RCC 7860 (cell line): ENCODE measurements around the gene KHNYN.
"Not testable (repeated sequence)": the region's sequence is repeated elsewhere in the genome, so short reads cannot be mapped to it uniquely, and the experiment has no call there.

Experiments used
- DNase-seq: peaks from one replicate; pipeline ENCODE4 v3.0.0-alpha.2; 2015; ENCODE audit warnings: low spot score
- FAIRE-seq: peaks from 2 replicates; lab custom pipeline; 2012; peaks lifted over from hg19 to GRCh38; lab: Jason Lieb, UNC

Gene KHNYN

DNA sequence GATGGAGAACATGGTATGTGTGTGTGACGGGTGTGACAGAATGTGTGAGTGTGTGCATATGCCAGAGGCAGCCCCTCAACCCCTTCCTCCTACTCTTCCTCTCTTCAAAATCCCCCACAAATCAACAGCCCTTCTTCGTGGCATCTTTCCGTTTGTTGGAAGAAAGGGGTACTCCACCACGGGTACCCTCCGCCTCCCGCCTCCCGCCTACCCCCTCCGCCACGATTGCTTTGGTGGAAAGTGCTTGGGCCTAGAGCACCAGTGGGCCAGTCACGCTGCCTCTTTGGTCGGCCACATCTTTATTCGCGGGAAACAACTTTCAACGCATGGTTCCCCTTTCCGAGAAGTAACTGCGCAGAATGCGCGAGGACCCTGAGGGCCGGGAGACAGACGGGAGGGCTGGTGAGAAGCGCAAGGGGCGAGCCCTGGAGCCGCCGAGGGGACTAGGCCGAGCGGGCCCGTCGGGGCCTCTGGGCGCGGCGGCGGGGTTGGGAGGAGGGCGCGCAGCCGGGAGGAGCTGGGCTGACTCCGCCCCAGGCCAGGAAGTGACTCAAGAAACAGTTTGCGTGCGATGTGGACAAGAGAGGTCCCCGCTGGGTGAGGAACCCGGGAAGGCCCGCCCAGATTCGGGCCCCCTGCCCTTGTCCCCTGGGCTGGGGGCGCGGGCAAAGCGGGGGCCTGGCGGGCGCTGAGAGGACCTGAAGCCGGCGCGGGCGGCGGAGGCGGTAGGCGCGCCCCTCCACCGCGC, at the start of gene KHNYN, which contains the start of gene CBLN3:
Gene KHNYN (plus strand): TSS at position 560 of the 748 bp plus-strand sequence. CDS start 777 bp downstream, outside the sequence.
Gene CBLN3 (minus strand): TSS at position 274 of the 748 bp plus-strand sequence. CDS start 614 bp downstream, outside the sequence.
- no peak for FAIRE-seq

DNA sequence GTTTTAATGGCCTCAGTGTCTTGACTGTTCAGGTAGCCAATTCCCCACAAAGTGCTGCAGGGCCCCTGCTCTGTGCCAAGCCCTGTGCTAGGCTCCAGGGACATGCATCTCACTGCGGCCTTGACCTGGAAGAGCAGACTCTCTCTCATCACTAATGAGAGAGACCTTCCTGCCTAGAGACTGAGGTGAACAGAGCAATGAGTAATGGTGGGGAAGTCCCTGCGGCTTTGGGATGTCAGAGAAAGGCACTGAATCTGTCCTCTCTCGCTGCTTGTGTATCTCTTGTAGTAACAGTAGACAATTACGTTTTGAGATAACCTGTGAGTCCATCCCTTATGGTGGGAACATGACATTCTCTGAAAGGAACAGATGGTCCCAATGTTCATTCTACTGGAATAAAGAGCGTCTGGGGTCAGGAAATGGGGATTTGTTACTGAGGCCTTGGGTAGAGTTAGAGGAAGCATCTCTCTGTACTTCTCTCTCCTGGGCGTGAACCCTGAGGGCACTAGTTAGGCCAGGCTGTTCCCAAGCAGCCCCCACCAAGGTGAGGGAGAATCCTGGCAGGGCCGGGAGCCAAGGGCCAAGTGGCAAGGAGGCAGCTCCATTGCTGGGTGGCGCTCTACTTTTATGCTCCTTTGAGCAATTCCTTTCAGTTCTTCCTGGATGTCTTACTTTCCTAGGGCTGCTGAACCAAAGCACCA, 48.2 kb upstream of the KHNYN start:
- FAIRE-seq (no peak), DNase-seq (peak; percentile 30)

More for the DNA sequence above, at the start of gene KHNYN, which contains the start of gene CBLN3:
- peak; percentile 62 for DNase-seq

DNA sequence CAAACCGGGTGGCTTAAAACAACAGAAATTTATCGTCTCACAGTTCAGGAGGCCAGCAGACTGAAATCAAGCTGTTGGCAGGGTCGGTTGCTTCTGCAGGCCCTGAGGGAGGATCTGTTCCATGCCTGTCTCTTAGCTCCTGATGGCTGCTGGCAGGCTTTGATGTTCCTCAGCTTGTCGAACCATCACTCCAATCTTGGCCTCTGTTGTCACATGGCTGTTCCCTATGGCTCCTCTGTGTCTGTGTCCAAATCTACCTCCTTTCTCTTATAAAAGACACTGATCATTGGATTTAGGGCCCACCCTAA, 47.7 kb upstream of the KHNYN start:
- no peak for FAIRE-seq
- no peak for DNase-seq

DNA sequence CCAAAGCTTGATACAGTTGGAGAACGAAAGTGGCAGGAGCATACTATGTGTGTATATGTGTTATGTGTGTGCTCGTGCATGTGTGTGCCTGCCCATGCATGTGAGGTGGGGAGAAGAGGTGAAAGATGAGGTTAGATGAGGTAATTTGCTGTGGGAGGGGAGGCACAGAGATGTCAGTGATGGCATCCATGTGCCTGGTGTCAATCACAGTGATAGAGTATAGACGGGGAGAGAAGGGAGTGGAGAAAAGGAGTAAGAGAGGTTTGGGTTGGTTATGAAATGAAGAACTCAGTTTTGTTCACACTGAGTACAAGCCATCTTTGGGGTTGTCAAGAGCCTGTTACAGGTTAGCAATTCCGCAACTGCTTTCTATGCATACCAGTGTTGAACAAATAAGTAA, 45.6 kb upstream of the KHNYN start:
- FAIRE-seq, result no peak

DNA sequence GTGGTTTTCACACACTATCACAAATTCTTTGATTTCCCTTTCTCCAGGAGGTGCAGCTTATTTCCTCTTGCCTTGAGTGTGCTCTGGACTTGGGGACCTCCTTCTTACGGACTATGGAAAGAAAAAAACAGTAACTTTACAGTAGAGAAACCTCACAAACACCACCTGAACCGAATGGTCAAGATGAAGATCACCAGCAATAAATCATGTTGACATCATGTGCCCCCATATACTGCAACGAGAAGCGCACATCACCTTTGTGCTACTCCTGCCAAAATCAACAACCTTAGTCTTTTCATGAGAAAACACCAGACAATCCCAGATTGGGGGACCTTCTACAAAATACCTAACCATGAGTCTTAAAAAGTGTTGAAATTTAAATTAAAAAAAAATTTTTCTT, 44.2 kb upstream of the KHNYN start:
- DNase-seq (no peak), FAIRE-seq (no peak)

More for the DNA sequence above, 45.6 kb upstream of the KHNYN start:
- DNase-seq, result no peak

DNA sequence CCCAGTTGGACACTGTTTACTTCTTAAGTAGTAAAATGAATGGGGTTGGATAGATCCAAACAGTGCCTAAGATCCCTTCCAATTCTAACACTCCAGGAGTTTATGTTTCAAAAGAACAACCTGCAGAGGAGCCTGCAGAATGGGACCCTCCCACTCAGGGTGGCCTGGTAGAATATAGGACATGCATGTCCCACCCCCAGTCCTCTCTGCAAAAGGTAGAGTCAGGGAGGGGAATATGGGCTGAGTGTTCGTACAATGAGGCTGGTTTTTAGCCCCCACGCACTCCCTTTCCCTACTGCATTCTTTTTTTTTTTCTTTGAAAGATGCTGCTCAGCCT, 42.8 kb upstream of the KHNYN start:
- DNase-seq (no peak), FAIRE-seq (no peak)

DNA sequence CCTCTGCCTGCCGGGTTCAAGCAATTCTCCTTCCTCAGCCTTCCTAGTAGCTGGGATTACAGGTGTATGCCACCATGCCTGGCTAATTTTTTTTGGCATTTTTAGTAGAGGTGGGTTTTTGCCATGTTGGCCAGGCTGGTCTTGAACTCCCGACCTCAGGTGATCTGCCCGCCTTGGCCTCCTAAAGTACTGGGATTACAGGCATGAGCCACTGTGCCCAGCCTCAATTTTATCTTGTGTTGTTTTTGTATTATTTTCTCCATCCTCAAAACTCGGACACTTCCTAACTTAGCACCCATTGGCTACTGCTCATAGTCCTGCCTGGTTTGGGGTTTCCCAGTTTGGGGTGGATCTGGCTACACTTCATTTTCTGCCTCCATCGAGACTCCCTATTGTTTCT, 42.2 kb upstream of the KHNYN start:
- DNase-seq, FAIRE-seq: not testable (repeated sequence)

DNA sequence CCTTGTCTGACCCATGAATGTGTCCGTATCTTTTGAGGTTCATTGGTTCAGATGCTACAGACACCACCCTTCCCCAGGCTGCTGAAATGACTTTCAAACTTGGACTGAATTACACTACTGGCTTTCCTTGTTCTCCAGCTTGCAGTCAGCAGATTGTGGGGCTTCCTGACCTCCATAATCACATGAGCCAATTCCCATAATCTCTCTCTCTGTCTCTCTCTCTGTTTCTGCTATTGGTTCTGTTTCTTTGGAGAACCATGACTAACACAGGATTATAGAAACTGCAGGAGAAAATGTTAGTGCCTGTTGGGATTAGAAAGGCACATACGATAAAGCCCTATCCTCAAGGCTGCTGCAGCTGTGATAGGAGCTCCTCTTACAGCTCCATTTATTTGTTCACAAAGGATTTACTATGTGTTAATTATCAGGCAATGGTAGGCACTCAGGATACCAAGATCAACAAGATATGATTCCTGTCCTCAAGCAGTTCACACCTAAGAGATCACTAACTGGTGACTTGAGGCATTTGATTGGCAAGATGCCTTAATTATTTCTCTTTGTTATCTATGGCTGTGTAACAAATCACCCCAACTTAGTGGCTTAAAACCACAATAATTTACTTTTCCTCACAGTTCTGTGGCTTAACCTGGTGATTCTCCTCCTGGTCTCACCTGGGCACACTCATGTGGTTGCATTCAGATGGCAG, 41.1 kb upstream of the KHNYN start:
- no peak for DNase-seq
- no peak for FAIRE-seq

DNA sequence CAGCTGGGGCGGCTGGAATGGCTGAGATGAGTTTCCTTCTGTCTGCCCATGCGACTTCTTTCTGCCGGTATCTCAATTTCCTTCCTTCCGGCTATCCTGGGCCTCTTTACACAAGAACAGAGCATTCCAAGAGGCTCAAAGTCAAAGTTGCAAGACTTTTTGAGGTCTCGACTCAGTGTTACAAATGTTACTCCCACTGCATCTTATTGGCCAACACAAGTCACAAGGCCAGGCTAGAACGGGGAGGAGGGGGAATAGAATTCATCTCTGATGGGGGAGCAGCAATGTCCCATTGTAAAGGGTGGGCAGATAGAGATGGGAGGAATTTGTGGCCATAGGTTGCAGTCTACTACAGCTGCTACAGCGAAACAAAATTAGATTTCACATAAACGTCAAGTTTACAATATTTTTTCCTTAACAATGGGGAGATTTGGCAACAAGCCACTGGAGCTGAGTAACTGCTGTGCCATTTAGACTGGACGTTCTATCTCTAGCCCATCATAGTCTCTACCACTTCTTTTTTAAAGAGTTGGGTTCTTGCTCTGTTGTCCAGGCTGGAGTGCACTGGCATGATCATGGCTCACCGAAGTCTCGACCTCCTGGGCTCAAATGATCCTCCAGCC, 40.4 kb upstream of the KHNYN start:
- FAIRE-seq (no peak), DNase-seq (no peak)

DNA sequence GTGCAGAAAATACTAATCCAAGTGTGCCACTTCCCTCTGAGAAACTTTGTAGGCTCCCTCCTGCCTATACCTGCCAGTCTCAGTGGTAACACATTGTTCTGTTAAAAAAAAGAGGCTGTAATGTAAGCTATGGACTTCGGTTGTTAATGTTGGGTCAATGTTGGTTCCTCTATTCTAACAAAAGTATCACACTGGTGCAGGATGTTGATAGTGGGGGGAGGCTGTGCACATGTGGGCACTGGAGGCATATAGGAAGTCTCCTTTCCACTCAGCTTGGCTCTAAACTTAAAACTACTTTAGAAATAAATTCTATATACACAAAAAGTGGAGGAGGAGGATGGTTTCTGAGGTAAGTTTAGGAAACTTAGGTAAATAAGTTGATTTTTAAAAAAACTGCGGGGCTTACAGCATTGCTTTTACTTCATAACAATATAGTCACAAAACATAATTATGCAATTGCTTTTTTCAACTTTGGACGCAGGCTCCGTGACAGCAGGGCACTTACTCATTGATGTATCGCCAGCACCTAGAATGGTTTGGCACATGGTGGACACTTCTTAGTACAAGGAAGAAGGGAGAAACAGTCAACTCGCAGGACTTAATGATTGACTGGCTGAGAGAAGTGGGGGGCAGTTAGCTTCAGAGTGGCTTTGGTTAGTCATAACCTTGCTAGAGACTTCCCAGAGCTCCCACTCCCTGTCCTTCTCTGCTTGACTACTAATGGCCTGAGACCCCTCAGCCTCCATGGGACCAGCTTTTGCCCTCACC, 38.9 kb upstream of the KHNYN start:
- FAIRE-seq (no peak), DNase-seq (no peak)

DNA sequence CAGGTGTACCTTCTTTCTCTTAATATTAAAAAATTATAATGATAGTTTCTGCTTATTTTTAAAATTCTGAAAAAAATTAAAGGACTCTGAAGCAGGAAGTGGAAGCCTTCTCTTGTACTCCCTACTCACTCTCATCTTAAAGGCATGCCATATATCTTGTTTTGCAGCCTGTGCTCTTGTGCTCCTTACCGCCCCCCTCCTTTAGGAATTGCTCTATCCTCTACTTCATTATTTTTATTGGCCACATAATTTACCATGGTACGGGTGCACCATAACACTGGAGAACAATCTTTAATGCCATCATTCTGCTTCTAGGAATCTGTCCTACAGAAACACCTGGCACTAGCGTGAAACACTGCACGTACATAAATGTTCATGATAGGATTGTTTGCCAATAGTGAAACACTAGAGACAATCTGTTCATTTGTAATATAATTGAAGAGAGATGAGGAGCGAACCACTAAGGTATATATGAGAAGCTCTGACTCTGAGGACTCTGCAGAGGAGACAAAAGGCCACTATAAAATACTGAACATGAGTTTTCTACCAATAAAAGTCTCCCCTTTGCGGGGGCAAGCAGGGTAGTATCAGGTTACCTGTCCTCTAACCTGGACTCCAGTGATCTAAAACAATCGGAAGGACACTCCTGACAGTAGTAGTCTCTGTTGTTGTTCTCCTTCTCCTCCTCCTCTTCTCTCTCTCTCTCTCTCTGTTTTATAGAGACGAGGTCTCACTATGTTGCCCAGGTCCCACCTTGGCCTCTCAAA, 37.2 kb upstream of the KHNYN start:
- no peak for FAIRE-seq
- no peak for DNase-seq

DNA sequence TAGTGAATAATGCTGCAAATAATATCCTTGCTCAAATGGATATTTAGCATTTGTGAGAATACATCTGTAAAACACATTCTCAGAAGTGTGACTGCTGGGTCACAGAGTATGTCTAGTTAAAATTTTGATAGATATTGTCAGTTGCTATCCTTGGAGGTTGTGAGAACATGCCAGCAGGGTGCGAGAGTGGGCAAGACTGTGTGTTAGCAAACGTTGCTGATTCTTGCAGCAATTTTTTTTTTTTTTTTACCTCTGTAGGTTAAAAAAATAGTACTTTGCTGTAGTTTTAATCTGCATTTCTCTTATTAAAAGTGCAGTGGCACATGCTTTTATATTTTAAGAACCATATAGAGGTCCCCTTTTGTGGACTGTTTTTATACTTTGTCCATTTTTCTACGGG, 35.5 kb upstream of the KHNYN start:
- FAIRE-seq, result no peak
- DNase-seq, result no peak

DNA sequence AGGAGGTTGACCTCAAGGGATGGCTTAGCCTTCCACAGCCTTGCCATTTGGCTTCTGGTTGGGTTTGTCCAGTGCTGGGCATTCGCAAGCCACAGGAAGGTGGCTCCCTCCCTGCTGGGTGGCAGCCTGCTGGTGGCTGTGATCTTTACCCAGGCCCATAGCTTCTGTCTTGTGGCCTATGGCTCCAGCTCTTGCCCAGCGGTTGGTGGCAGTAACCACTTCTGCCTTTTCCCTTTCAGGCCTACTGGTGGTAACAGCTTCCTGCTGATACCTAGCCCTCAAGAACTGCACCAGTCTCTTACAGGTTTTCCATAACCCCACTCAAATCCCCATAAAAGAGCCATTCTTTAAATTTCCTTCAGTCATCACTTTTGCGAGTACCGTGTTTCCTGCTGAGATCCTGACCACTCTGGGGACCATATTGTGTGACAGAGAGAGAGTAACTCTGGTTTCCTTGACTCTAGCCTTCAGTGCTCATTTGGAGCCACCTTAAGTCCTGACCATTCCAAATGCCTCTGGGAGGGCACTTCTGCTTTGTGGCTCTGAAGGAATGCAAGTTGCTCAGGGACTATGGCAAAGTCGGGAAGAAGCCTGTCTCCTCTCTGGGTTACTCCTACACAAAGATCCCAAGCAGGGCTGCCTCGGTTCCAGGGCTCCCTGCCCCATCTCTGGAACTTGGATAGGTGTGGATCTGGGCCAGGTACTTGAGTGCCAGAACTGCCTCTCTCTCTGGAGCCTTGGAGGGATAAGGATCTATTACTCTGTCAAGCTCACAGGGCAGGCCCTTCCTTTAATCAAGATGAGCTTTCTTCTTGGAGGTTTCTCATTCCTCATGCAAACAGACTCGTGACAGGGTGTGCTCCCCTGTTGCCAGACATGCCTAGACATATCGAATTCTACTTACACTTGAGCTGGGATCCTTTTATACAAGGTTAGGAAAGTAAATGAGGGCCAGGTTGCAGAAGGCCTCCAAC, 33.9 kb upstream of the KHNYN start:
- DNase-seq, result no peak
- no peak for FAIRE-seq

DNA sequence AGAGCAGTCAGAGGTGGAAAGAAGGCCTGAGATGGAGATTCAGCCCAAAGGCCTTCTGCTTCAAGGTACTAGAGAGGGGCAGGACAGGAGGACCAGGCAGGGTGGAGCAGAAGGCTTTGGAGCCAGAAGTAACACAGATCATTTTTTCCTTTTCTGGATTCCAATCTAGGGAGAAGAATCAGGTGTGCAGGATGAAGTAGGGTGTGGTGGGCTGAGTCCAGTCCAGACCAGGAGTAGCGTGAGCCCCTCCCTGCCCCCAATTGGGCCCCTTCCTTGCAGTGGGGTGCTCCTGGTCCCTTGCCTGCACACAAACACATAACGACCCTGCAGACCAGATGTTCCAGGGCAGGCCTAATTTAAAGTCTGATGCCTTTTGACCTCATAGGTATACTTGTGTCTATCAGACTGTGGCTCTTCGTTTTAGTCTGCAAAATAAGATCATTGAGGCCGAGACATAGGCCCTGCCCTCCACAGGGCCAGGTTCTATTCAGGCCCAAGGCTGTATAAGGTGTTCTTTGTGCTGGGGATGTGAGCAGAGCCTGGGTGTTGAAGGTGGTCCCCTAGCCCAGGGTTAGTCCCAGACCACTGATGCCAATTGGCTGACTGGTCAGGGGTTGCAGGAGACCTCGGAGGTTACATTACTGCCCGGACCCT, 32.0 kb upstream of the KHNYN start:
- DNase-seq (no peak), FAIRE-seq (no peak)

DNA sequence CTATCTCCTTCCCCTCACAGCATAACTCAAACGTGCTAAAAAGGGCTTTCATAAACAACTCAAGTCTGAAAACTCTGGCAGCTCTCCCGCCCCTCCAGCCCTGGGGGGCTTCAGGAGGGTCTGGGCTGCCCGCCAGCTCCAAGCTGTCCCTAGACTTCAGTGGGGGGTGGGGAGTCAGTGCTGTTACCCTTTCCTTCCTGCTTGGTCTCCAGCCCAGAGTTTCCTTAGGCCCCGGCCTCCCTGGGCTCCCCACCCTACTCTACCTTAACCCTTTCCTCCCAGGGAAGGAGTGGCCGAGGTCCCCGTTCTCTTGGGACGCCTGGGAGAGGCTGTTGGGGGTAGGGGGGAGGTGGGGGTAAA, 31.5 kb upstream of the KHNYN start:
- DNase-seq (no peak), FAIRE-seq (no peak)

DNA sequence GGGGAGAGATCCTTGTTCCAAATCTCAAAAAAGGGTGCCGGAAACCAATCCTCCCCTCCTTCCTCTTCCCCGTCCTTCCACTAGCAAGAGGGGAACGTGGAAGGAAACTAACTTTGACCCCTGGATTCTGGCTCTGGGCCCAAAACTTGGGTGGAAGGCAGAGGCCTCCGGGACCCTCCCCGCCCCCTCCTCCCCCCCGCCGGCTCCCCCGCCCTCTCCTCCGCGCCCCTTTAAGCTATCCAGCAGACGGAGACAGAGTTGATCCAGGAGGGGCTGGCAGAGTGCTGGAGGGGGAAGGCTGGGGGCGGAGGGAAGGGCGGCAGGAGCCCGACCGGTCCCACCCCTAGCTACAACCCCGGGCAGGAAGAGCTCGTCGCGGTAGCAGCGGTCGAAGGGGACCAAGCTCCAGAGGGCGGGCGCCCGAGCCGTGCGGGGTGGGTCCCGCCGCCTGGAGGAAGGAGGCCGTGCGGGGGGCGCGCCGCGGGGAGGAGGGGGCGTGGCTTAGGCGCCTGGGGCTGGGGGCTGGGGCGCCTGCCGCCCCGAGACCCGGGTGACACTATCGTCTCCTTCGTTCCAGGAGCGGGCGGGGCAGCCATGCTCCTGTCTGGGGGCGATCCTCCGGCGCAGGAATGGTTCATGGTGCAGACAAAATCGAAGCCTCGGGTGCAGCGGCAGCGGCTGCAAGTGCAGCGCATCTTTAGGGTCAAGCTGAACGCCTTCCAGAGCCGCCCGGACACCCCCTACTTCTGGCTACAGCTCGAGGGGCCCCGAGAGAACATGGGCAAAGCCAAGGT, 30.9 kb upstream of the KHNYN start, which contains the start of gene NYNRIN:
Gene NYNRIN (plus strand): TSS at position 351 of the 794 bp plus-strand sequence. CDS start 244 bp downstream, at position 595.
- FAIRE-seq (no peak), DNase-seq (no peak)

DNA sequence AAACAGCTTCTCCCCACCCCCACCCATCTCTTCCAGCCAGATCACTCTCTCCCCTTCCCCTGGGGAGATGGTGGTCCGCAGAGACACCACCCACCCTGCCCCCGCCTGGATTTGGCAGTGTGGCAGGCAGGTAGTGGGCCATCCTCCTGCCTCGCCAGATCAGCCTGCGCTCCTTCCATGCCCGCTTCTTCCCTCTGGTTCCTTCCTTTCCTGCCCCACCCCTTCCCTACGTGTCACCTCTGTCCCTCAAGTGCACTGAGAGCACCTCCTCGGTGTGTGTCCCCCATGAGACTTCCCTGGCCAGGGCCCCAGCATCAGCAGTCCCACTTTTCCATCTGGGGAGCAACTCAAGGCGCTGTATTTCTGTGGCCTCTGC, 30.3 kb upstream of the KHNYN start:
- DNase-seq (no peak), FAIRE-seq (no peak)
